ENCODE data around the gene CFAP46. TPM values are rescaled to one million over a fixed set of nuclear protein-coding genes. Genes with fewer than 3 reads are reported as not detected.

Gene CFAP46
- total and polyA plus RNA-seq, 8 donors = 1.2 to 5.2 (median 3.5) TPM

DNA sequence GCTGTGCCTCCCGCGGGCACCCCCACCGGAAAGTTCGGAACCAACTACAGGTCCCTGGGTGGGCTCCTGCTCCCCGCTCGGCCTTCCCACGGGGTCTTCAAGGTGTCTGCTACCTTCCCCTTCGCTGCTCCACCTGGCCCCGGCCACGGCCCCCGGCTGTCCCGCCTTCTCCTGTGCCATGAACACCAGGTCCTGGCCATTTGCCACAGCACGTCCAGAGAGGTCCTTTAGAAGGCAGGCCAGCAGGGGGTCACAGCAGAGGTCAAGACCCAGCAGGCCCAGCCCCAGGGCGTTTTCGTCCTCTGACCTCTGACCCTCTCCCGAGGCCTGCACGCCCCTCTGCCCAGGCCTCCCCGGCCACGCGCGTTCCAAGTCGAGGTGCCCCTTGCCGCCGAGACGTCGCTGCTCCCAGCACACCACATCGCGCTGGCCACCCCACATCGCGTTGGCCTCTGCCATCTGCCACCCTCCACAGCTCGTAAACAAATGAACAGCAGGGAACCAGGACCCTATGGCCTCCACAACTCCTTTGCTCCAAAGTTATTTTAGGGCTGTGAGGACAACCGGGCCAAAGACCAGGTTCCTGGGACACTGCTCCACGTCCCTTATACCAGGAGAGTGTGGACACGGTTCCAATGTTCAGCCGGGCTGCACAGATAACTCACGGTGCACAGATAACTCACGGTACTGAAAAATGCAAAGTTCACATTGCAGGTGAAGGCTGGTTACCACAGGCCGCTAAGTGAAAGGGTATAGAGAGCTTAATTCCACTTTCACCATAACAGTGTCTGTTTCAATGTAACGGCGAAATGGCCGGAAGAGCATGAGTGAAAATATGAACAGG, 74.3 kb downstream of the CFAP46 start:
- H3K36me3 ChIP-seq = no peaks in the 10 kb centered on the region
- peaks cover 0 to 7% of the 10 kb centered on the region in 2 donors for H3K9me3 ChIP-seq
- TF ChIP-seq, protein P1, sequence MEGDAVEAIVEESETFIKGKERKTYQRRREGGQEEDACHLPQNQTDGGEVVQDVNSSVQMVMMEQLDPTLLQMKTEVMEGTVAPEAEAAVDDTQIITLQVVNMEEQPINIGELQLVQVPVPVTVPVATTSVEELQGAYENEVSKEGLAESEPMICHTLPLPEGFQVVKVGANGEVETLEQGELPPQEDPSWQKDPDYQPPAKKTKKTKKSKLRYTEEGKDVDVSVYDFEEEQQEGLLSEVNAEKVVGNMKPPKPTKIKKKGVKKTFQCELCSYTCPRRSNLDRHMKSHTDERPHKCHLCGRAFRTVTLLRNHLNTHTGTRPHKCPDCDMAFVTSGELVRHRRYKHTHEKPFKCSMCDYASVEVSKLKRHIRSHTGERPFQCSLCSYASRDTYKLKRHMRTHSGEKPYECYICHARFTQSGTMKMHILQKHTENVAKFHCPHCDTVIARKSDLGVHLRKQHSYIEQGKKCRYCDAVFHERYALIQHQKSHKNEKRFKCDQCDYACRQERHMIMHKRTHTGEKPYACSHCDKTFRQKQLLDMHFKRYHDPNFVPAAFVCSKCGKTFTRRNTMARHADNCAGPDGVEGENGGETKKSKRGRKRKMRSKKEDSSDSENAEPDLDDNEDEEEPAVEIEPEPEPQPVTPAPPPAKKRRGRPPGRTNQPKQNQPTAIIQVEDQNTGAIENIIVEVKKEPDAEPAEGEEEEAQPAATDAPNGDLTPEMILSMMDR (IDR thresholded peaks at IDR 0.05) = no peak
- DNase-seq (peak in 2 of 4 donors; percentile 25 to 69), ATAC-seq (no peak)
- H3K4me1 ChIP-seq = no peaks in the 10 kb centered on the region
- no peak overlapping the region for H3K27ac ChIP-seq
- intact Hi-C loops (cut with DNase I) = no loop called here
- H3K4me3 ChIP-seq = no peak overlapping the region
- peaks cover 2 to 56% of the 10 kb centered on the region in 2 donors for H3K27me3 ChIP-seq

DNA sequence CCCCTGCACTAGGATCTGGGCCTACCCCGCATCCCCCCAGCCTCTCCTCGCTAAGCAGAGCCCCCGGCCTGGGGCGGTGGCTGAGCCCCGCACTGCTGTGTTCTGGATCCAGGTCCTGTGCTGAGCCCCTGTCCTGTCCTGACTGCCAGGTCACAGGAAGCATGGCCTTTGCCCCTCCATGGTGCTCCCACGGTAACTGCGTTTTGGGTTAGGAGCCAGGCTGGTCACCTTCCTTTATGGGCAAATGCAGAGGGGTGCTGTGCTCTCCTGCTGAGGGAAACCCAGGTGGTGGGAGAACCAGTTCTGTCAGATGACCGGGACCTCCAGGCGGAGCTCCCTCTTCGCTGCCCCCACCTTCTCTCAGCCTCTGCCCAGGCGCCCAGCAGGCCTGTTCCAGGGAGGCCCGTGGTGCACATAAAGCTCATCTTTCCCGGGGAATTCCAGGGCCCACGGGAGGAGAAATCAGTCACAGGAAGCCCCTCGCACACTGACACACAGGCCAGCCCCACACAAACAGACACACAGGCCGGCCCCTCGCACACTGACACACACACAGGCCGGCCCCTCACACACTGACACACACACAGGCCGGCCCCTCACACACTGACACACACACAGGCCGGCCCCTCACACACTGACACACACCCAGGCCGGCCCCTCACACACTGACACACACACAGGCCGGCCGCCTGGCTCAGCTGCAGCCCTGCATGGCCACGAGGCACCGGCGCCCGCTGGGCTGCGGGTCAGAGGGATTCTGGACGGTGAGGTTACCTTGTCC, 75.6 kb downstream of the CFAP46 start:
- intact Hi-C loops (cut with DNase I) = no loop called here
- Histone ChIP-seq H3K36me3 (no peaks in the 10 kb centered on the region), H3K4me1 (no peaks in the 10 kb centered on the region), H3K27ac (no peak overlapping the region), H3K27me3 (peaks cover 6 to 56% of the 10 kb centered on the region in 2 donors), H3K4me3 (no peak overlapping the region), H3K9me3 (peaks cover 0 to 7% of the 10 kb centered on the region in 2 donors)
- TF ChIP-seq, protein P1 (IDR thresholded peaks at IDR 0.05) = no peak
- DNase-seq = peak in 3 of 4 donors; percentile 22 to 67 (median 51)
- ATAC-seq = no peak

DNA sequence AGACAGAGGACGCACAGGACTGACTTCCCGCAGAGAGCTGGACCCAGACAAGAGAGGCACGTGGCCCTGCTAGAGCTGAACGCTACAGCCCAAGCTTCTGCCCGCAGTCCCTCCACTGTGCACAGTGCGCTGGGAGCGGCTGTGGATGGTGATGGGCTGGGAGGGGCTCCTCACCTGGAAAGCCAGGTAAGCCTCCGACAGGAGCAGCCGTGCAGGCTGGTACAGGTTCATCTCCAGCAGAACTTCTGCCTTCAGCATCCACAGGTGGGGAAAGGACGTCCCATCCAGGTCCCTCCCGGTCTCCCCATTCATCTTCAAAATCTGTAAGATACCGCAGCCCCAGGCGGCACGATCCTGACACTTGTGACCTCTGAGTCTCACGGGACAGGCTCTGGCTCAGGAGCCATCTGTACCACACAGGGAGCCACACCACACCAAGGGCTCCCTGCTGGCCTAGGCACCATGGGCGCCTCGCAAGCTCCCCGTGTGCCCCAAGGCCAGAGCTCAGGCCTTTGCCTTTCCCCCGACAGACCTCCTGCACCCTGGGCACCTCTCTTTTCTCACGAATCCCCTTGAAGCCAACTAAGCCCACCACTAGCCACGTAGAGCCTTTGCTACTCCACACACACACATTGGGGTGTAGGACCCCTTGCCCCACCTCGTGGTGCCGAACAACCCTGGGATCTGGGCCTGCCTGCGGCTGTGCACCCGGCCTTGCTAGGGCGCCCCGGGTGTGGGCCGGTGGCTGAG, 76.3 kb downstream of the CFAP46 start:
- TF ChIP-seq, protein P1 (IDR thresholded peaks at IDR 0.05) = no peak
- DNase-seq (peak in 2 of 4 donors; percentile 16 to 66), ATAC-seq (no peak)
- peaks cover 0 to 7% of the 10 kb centered on the region in 2 donors for H3K9me3 ChIP-seq
- no peaks in the 10 kb centered on the region for H3K4me1 ChIP-seq
- H3K36me3 ChIP-seq = no peaks in the 10 kb centered on the region
- H3K27me3 ChIP-seq = peaks cover 6 to 56% of the 10 kb centered on the region in 2 donors
- H3K4me3 ChIP-seq = no peak overlapping the region
- H3K27ac ChIP-seq = no peak overlapping the region
- intact Hi-C loops (cut with DNase I) = no loop called here

DNA sequence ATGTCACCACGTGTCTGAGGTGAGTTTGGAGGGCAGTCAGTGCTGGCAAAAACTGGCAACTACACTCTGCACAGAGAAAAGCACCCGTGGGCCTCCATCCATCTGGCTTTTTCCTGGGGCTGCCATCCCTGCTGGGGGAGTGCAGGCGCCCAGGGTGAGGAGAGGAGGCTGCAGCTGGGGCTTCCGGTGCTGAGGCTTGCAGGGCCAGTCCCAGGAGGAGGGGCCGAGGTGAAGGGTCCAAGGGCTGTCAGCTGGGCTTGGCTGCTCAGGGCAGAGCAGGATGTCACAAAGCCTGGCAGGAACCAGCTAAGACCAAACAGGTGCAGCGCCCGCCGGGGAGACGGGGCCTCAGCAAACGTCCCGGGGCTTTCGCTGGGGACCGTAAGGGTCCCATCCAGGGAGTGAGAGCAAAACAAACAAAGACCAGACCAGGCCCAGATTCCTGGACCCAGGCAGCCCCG, 77.2 kb downstream of the CFAP46 start:
- peaks cover 0 to under 1% of the 10 kb centered on the region in 2 donors for H3K9me3 ChIP-seq
- DNase-seq (peak in 2 of 4 donors; percentile 24 to 50), ATAC-seq (no peak)
- H3K4me3 ChIP-seq = no peak overlapping the region
- H3K27ac ChIP-seq = no peak overlapping the region
- H3K27me3 ChIP-seq = peaks cover 6 to 62% of the 10 kb centered on the region in 2 donors
- intact Hi-C loops (cut with DNase I) = no loop called here
- H3K36me3 ChIP-seq = no peaks in the 10 kb centered on the region
- H3K4me1 ChIP-seq = no peaks in the 10 kb centered on the region
- TF ChIP-seq, protein P1 (IDR thresholded peaks at IDR 0.05) = no peak

Data from left lung (tissue), 10 donors.